Measurements from ENCODE around the gene DQX1. TPM values are rescaled to one million over a fixed set of nuclear protein-coding genes. Genes with fewer than 3 reads are reported as not detected.

DQX1 gene
- total RNA-seq, 2 experiments from 2014 or later: 0.25 to 0.52 TPM

- H3K27me3 Mint-ChIP-seq: peaks cover 26% of the 10 kb centered on the region
- no peak overlapping the region for H3K27ac Mint-ChIP-seq
- POLR2A ChIA-PET: no interaction called here
- no peaks in the 10 kb centered on the region for H3K9me3 Mint-ChIP-seq
- CTCF ChIA-PET: interaction anchor here (1.3 kb wide), 1 partner anchor 15 kb away, joined by 3 read pairs; no protein-coding TSS in a partner anchor
- H3K4me3 Mint-ChIP-seq: no peak overlapping the region
- DNase-seq: no peak
- peaks cover 4% of the 10 kb centered on the region for H3K36me3 Mint-ChIP-seq (ENCODE audit: low read depth)
- H3K4me1 Mint-ChIP-seq: peaks cover 17% of the 10 kb centered on the region
Measured at GRCh38 chr2:74537140-74537539, 11.1 kb upstream of the DQX1 start.

- peaks cover 25% of the 10 kb centered on the region for H3K4me1 Mint-ChIP-seq
Measured at GRCh38 chr2:74536166-74536950, 10.3 kb upstream of the DQX1 start.

DNA sequence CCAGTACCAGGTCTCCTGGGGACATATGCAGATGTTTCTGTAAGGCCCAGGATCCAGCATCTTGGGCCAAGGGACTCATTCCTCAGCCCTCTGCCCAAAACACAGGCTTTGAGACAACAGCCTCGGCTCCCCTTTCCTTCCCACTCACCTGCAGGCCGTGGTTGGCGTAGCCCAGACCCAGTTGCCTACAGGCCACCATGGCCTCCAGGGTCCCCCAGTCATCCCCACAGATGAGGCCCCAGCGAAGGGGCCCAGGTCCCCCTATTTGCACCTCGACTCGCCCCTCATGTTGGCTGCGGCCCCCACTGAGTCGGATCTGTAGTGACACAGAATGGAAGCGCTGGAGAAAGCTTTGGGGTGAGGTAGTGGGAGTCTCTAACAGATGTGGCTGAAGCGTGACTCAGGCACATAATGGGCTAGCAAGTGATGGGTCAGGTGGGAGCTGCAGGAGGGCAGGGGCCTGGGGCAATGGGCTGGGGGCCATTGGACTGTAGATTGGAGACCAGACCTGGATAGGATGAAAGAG is 9.5 kb upstream of the DQX1 start:
- peaks cover 33% of the 10 kb centered on the region for H3K4me1 Mint-ChIP-seq
- ChIA-PET POLR2A (no interaction called here), CTCF (interaction anchor here (0.7 to 1.9 kb wide), 4 partner anchors 10 to 53 kb away, joined by 3 to 6 read pairs (median 4); partner anchors contain the start of genes CCDC142 and TTC31)
- peaks cover 12% of the 10 kb centered on the region for H3K36me3 Mint-ChIP-seq (ENCODE audit: low read depth)
- peaks cover 21% of the 10 kb centered on the region for H3K27me3 Mint-ChIP-seq
- no peak overlapping the region for H3K4me3 Mint-ChIP-seq
- H3K9me3 Mint-ChIP-seq: no peaks in the 10 kb centered on the region
- DNase-seq: no peak
- H3K27ac Mint-ChIP-seq: no peak overlapping the region

More at GRCh38 chr2:74536166-74536950, 10.3 kb upstream of the DQX1 start:
- CTCF ChIA-PET: interaction anchor here (0.7 to 1.9 kb wide), 4 partner anchors 10 to 53 kb away, joined by 3 to 6 read pairs (median 4); partner anchors contain the start of genes CCDC142 and TTC31
- DNase-seq: no peak
- Mint-ChIP-seq H3K4me3 (no peak overlapping the region), H3K9me3 (no peaks in the 10 kb centered on the region), H3K27me3 (peaks cover 24% of the 10 kb centered on the region), H3K27ac (no peak overlapping the region), H3K36me3 (ENCODE audit: low read depth) (peaks cover 9% of the 10 kb centered on the region)
- POLR2A ChIA-PET: no interaction called here

DNA sequence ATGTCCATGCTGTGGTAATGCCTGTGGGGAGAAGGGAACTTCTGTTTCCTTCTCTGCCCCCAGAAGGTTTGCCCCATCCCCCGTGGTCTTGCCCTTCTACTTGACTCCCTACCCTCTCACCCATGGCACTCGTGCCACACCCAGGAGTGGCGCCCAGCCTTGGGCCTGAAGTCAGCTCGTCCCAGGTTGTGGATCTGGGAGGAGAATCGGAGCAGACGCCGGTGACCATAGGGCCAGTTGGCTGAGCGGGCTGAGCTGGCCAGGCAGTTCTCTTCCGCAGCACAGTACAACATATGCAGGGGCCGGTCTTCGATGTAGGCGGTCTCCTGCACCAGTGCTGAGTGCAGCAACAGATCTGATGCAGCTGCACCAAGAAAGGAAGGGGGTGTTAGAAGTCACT is 8.4 kb upstream of the DQX1 start:
- Mint-ChIP-seq H3K4me1 (peaks cover 32% of the 10 kb centered on the region), H3K27me3 (peaks cover 21% of the 10 kb centered on the region), H3K36me3 (ENCODE audit: low read depth) (peaks cover 12% of the 10 kb centered on the region), H3K27ac (no peak overlapping the region), H3K9me3 (no peaks in the 10 kb centered on the region), H3K4me3 (no peak overlapping the region)
- DNase-seq: no peak
- ChIA-PET POLR2A (no interaction called here), CTCF (interaction anchor here (1.6 to 1.9 kb wide), 3 partner anchors 18 to 51 kb away, joined by 4 to 6 read pairs (median 4); partner anchors contain the start of genes CCDC142 and TTC31)

DNA sequence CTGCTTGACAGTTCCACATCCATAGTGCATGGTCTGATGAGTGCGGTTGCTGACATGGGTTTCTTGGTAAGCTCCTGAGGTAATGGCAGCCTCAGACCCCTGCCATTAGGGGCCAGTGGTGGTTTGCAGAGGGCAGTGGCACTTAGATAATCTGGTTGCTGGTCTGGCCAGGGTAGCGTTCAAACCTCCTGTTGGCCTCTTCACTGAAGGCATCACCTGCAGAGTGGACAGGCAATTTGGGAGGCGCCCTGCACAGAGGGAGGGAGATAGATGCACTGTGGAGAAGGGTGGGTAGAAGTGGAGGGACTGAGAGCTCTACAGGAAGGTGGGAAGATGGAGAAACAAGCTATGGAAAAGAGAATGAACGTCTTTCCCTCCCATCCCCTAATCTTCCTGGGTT is 7.4 kb upstream of the DQX1 start:
- Mint-ChIP-seq H3K27me3 (peaks cover 12% of the 10 kb centered on the region), H3K4me3 (no peak overlapping the region), H3K36me3 (ENCODE audit: low read depth) (peaks cover 20% of the 10 kb centered on the region), H3K27ac (no peak overlapping the region), H3K9me3 (no peaks in the 10 kb centered on the region), H3K4me1 (peaks cover 29% of the 10 kb centered on the region)
- ChIA-PET CTCF (interaction anchor here (0.6 to 1.9 kb wide), 6 partner anchors 16 to 89 kb away, joined by 3 to 7 read pairs (median 4); partner anchors contain the start of gene MRPL53), POLR2A (interaction anchor here (0.6 kb wide), 1 partner anchor 75 kb away, joined by 5 read pairs; the partner anchor contains the start of gene WBP1)
- no peak for DNase-seq

DNA sequence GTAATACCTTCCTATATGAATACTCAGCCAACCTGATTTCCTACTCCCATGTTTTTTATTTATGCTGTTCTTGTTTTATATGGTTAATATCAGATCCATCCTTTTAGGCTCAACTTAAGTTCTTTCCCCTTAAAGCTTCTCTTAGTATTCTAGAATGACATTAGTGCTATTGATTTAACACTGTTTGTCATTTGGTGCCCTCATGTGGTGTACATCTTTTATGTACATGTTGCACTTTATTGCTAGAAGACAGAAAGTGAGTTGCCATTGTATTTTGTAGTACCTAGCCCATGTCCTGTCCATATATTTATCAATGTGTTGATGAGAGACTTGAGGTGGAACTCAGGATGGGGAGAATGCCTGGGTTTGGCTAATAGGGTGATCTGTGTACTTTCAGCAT is 6.2 kb upstream of the DQX1 start:
- Mint-ChIP-seq H3K36me3 (ENCODE audit: low read depth) (peaks cover 32% of the 10 kb centered on the region), H3K27me3 (peaks cover under 1% of the 10 kb centered on the region), H3K9me3 (no peaks in the 10 kb centered on the region), H3K4me1 (peaks cover 42% of the 10 kb centered on the region), H3K27ac (peak overlapping the region; percentile 65), H3K4me3 (peak overlapping the region; percentile 98)
- ChIA-PET CTCF (interaction anchor here (0.9 to 3.6 kb wide), 23 partner anchors 10 to 197 kb away, joined by 3 to 22 read pairs (median 4); partner anchors contain the start of genes CCDC142, MOGS, MRPL53 and TTC31), POLR2A (no interaction called here)
- DNase-seq: peak; percentile 60

DNA sequence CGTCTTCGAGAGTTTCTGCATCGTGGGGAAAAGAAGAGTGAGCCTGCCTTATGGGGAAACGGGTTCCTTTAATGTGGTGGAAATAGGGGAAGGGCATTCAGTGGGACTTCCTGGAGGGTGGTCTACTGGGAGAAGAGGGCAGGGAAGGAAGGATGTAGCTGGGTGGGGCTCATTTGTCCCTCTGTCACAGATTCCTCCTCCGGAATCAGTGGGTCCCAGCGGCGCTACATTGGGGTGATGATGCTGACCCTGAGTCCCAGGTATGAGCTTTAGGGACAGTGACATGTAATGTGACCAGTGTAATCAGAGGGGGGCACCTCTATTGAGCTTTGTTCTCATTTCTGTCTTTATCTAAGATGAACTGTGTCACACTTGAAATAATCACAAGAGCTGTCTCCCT is 5.6 kb upstream of the DQX1 start:
- POLR2A ChIA-PET: no interaction called here
- Mint-ChIP-seq H3K27me3 (no peaks in the 10 kb centered on the region), H3K36me3 (ENCODE audit: low read depth) (peaks cover 38% of the 10 kb centered on the region), H3K9me3 (peaks cover 3% of the 10 kb centered on the region), H3K4me3 (peak overlapping the region; percentile 98), H3K27ac (peak overlapping the region; percentile 65), H3K4me1 (peaks cover 47% of the 10 kb centered on the region)
- no peak for DNase-seq
- CTCF ChIA-PET: interaction anchor here (0.9 to 3.6 kb wide), 23 partner anchors 10 to 197 kb away, joined by 3 to 22 read pairs (median 4); partner anchors contain the start of genes CCDC142, MOGS, MRPL53 and TTC31

GRCh38 chr2:74530239-74531187 is 4.5 kb upstream of the DQX1 start:
- Mint-ChIP-seq H3K27ac (peak overlapping the region; percentile 97), H3K4me3 (peak overlapping the region; percentile 98), H3K36me3 (ENCODE audit: low read depth) (peaks cover 47% of the 10 kb centered on the region)

DNA sequence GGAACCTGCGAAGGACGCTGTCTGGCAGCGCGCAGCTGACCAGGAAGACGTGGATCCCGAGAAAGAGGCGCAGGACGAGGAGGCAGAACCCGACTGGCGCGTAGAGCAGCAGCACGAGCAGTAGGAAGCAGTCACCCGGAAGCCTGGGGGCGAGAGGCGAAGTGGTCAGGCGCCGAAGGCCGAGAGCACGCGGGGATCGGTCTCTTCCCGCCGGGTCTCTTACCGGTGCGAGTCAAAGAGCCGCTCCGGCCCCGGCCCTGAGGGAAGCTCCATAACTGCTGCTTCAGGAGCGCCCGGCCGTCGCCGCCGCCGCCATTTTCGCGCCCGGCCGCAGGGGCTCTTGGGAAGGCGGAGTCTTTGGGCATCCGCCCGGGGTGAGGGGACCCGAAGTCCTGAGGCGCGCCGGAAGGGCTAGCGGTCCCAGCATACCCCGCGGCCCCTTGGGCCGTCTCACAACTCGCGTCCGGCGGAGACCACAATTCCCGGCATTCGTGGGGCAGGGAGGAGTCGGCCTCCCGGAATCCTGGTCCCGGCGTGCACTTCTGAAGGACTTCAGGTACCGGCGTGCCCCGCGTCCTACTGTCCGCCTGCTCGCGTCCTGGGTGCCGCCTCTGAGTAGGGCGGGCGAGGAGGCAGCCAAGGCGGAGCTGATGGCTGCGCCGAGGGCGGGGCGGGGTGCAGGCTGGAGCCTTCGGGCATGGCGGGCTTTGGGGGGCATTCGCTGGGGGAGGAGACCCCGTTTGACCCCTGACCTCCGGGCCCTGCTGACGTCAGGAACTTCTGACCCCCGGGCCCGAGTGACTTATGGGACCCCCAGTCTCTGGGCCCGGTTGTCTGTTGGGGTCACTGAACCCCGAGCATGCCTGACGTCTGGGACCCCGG is 3.6 kb upstream of the DQX1 start, which contains the start of the genes AUP1 and HTRA2:
Gene AUP1, minus strand, starts transcription at position 350 of the 882 bp plus-strand sequence. Its CDS starts 77 bp downstream, at position 273.
Gene HTRA2, plus strand, starts transcription at position 577 of the 882 bp plus-strand sequence. Its CDS starts 74 bp downstream, at position 651.
- H3K4me3 Mint-ChIP-seq: peak within 1 kb of the TSS; percentile 98
- DNase-seq: peak; percentile 92
- H3K4me1 Mint-ChIP-seq: peaks cover 57% of the 10 kb centered on the region
- peaks cover 5% of the 10 kb centered on the region for H3K9me3 Mint-ChIP-seq
- POLR2A ChIA-PET: interaction anchor here (0.6 to 0.8 kb wide), 3 partner anchors 44 to 139 kb away, joined by 3 to 5 read pairs (median 3); partner anchors contain the start of gene INO80B
- H3K27ac Mint-ChIP-seq: peak within 1 kb of the TSS; percentile 97
- no peaks in the 10 kb centered on the region for H3K27me3 Mint-ChIP-seq
- peaks cover 47% of the 10 kb centered on the region for H3K36me3 Mint-ChIP-seq (ENCODE audit: low read depth)
- CTCF ChIA-PET: interaction anchor here (0.5 to 3.6 kb wide), 23 partner anchors 9 to 280 kb away, joined by 3 to 16 read pairs (median 3); partner anchors contain the start of genes CCDC142, TTC31 and WBP1

More at GRCh38 chr2:74530239-74531187, 4.5 kb upstream of the DQX1 start:
- peaks cover 5% of the 10 kb centered on the region for H3K9me3 Mint-ChIP-seq
- peak; percentile 49 for DNase-seq
- H3K27me3 Mint-ChIP-seq: no peaks in the 10 kb centered on the region
- CTCF ChIA-PET: interaction anchor here (0.8 to 3.6 kb wide), 23 partner anchors 8 to 281 kb away, joined by 3 to 22 read pairs (median 3); partner anchors contain the start of genes CCDC142, MOGS, TTC31 and WBP1
- POLR2A ChIA-PET: no interaction called here
- peaks cover 57% of the 10 kb centered on the region for H3K4me1 Mint-ChIP-seq

DNA sequence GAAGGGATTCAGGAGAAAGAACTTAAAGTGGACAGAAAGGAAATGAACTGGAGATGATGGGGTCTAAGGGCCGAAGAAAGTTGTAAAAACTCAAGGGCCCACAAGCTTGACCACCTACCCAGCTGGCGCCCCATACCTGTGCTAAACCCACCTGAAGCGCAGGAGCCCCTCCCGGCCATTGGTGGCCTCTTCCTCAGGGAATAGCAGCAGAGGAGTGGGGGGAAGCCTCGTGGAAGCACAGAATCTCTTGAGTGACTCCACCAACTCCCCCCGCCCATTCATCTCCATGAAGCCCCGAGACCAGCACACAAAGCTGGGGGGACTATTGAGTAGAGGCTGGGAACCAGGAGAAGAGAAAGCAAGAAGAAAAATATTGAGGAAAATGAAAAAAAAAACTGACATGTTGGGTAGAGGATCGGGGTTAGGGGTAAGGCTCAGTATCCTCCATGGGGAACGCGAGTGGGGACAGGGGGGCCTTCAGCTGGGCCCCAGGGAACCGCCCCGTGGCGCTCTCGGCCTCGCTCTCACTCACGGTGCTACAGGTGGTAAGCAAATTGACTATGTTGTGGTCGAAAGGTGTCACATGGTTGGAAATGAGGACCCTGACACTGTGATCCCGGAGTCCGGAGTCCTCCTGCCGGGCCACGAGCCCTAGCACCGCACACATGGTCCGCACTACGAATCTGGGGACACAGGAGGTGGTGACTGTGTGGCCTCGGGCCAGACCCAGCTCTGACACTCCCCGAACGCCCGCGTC is 2.7 kb upstream of the DQX1 start:
- H3K27ac Mint-ChIP-seq: peak overlapping the region; percentile 97
- H3K9me3 Mint-ChIP-seq: peaks cover 5% of the 10 kb centered on the region
- DNase-seq: no peak
- POLR2A ChIA-PET: interaction anchor here (0.8 kb wide), 1 partner anchor 138 kb away, joined by 5 read pairs; no protein-coding TSS in a partner anchor
- CTCF ChIA-PET: interaction anchor here (0.5 to 2.7 kb wide), 15 partner anchors 8 to 279 kb away, joined by 3 to 8 read pairs (median 3); partner anchors contain the start of genes CCDC142 and TTC31
- no peaks in the 10 kb centered on the region for H3K27me3 Mint-ChIP-seq
- H3K36me3 Mint-ChIP-seq (ENCODE audit: low read depth): peaks cover 47% of the 10 kb centered on the region
- H3K4me1 Mint-ChIP-seq: peaks cover 57% of the 10 kb centered on the region
- peak overlapping the region; percentile 98 for H3K4me3 Mint-ChIP-seq
